GM23248 (cell line): ENCODE results near the gene SPNS3. TPM values are rescaled to one million over a fixed set of nuclear protein-coding genes. Genes with fewer than 3 reads are reported as not detected.

Experiments used
- DNase-seq: peaks from one replicate; pipeline ENCODE4 v3.0.0-alpha.2; 2015
- H2AFZ ChIP-seq: fragments of 200-600 bp; sonication (generic); 2 replicates; pipeline ENCODE4 v1.6.1; 2016; ENCODE audit warnings: antibody characterized with exemption
- H3F3A ChIP-seq: fragments of 200-600 bp; sonication (generic); 2 replicates; pipeline ENCODE4 v1.6.1; 2016; ENCODE audit warnings: mild to moderate bottlenecking, antibody characterized with exemption, mixed run types; ENCODE audit not compliant: insufficient read depth
- H3K27ac ChIP-seq: fragments of 200-600 bp; sonication (generic); 2 replicates; pipeline ENCODE4 v1.5.1; 2016; ENCODE audit warnings: mild to moderate bottlenecking
- H3K27me3 ChIP-seq: fragments of 200-600 bp; sonication (generic); replicated peaks from 2 replicates; pipeline ENCODE4 v1.6.1; 2016; ENCODE audit warnings: mild to moderate bottlenecking; ENCODE audit not compliant: insufficient read depth
- H3K36me3 ChIP-seq: fragments of 200-600 bp; sonication (generic); 2 replicates; pipeline ENCODE4 v1.6.1; 2016; ENCODE audit warnings: low read depth, mild to moderate bottlenecking
- H3K4me1 ChIP-seq: fragments of 200-600 bp; sonication (generic); 2 replicates; pipeline ENCODE4 v1.6.1; 2016; ENCODE audit warnings: mild to moderate bottlenecking; ENCODE audit not compliant: insufficient read depth
- H3K4me2 ChIP-seq: fragments of 200-600 bp; sonication (generic); one replicate; pipeline ENCODE4 v1.6.1; 2016; ENCODE audit warnings: mild to moderate bottlenecking; ENCODE audit not compliant: unreplicated experiment
- H3K4me3 ChIP-seq: fragments of 200-600 bp; sonication (generic); 2 replicates; pipeline ENCODE4 v1.5.1; 2016; ENCODE audit warnings: mild to moderate bottlenecking
- H3K79me2 ChIP-seq: fragments of 200-600 bp; sonication (generic); 2 replicates; pipeline ENCODE4 v1.6.1; 2016; ENCODE audit warnings: mild to moderate bottlenecking; ENCODE audit not compliant: insufficient read depth
- H3K9ac ChIP-seq: fragments of 200-600 bp; sonication (generic); 2 replicates; pipeline ENCODE4 v1.6.1; 2016; ENCODE audit warnings: mild to moderate bottlenecking
- H3K9me2 ChIP-seq: fragments of 200-600 bp; sonication (generic); 2 replicates; pipeline ENCODE4 v1.6.1; 2016; ENCODE audit warnings: mixed run types, mild to moderate bottlenecking, moderate library complexity; ENCODE audit not compliant: insufficient read depth
- H3K9me3 ChIP-seq: fragments of 200-600 bp; sonication (generic); one replicate; pipeline ENCODE4 v1.6.1; 2017; ENCODE audit warnings: low read depth
- H4K20me1 ChIP-seq: fragments of 200-600 bp; sonication (generic); 2 replicates; pipeline ENCODE4 v1.6.0; 2016; ENCODE audit not compliant: insufficient read depth
- EZH2 ChIP-seq: fragments of 200-600 bp; sonication (generic); IDR thresholded peaks from 2 replicates; pipeline ENCODE4 v1.6.1; 2018; ENCODE audit warnings: antibody characterized with exemption, mild to moderate bottlenecking; ENCODE audit not compliant: insufficient read depth, poor library complexity, severe bottlenecking
- EZH2phosphoT487 ChIP-seq: fragments of 200-600 bp; sonication (generic); IDR thresholded peaks from 2 replicates; pipeline ENCODE4 v1.6.1; 2018; ENCODE audit warnings: antibody characterized with exemption, moderate library complexity, mild to moderate bottlenecking, low read depth; ENCODE audit not compliant: insufficient read depth
- WGBS, 2 experiments: methylation state at CpG; one replicate each; pipeline ENCODE4 v1.1.6; 2015 to 2017; ENCODE audit warnings: low lambda C conversion rate in 2 of 2, low coverage in 1 of 2; ENCODE audit errors: missing lambda C conversion rate in 2 of 2; 5-methylcytosine and 5-hydroxymethylcytosine counted together
- in situ Hi-C: fragments of 300-500 bp; cut with MboI; formaldehyde crosslinking; loops from 2 replicates; pipeline ENCODE4 v1.15.0; 2020
- polyA plus RNA-seq: library from polyadenylated mRNA; unstranded; fragments of >200 nt; fragmentation: Nextera tagmentation; extraction: Ambion mirVana; gene quantifications from 2 replicates; pipeline ENCODE4 v1.2.1, GENCODE V29; 2016
- total RNA-seq: library from RNA; depleted of rRNA; stranded (reverse); fragments of >200 nt; shearing (Covaris generic); gene quantifications from 2 replicates; pipeline ENCODE4 v1.2.3, GENCODE V29; 2014

The SPNS3 gene
- total and polyA plus RNA-seq, 2 experiments from 2014 or later, result not detected

GRCh38 chr17:4485676-4486646 lies 52.2 kb downstream of the SPNS3 start:
- DNase-seq, result no peak
- Histone ChIP-seq H3K4me1 (no peaks in the 10 kb centered on the region), H3K79me2 (no peaks in the 10 kb centered on the region), H3K36me3 (no peaks in the 10 kb centered on the region), H3K27ac (no peak overlapping the region), H4K20me1 (no peaks in the 10 kb centered on the region), H3K9me3 (no peaks in the 10 kb centered on the region), H3K9ac (no peak overlapping the region), H3F3A (no peaks in the 10 kb centered on the region), H3K9me2 (no peaks in the 10 kb centered on the region), H2AFZ (no peak overlapping the region), H3K4me3 (no peak overlapping the region), H3K4me2 (no peak overlapping the region), H3K27me3 (peaks cover 6% of the 10 kb centered on the region)
- WGBS, 2 experiments, result 76 to 80% methylated on average over 29 to 31 of the region's 31 CpGs
- TF ChIP-seq EZH2phosphoT487, result no peak
- no peak for TF ChIP-seq EZH2
- in situ Hi-C loops, result no loop called here

- H3K4me2 ChIP-seq, result no peak overlapping the region
- no peak overlapping the region for H3K9ac ChIP-seq
- no peak for TF ChIP-seq EZH2phosphoT487
- no peak for TF ChIP-seq EZH2
- H3K79me2 ChIP-seq, result no peaks in the 10 kb centered on the region
- peaks cover 11% of the 10 kb centered on the region for H3K27me3 ChIP-seq
- H3K9me3 ChIP-seq, result no peaks in the 10 kb centered on the region
- no peak overlapping the region for H3K27ac ChIP-seq
- H3K4me1 ChIP-seq, result no peaks in the 10 kb centered on the region
- H3K4me3 ChIP-seq, result no peak overlapping the region
- no peaks in the 10 kb centered on the region for H3F3A ChIP-seq
- in situ Hi-C loops, result no loop called here
- no peaks in the 10 kb centered on the region for H4K20me1 ChIP-seq
- H3K36me3 ChIP-seq, result no peaks in the 10 kb centered on the region
- H2AFZ ChIP-seq, result no peak overlapping the region
- 70 to 71% methylated on average over 8 of the region's 8 CpGs for WGBS, 2 experiments
- no peaks in the 10 kb centered on the region for H3K9me2 ChIP-seq
- no peak for DNase-seq
Measured at GRCh38 chr17:4487296-4487695, 53.6 kb downstream of the SPNS3 start.

- H3K27me3 ChIP-seq, result peaks cover 14% of the 10 kb centered on the region
- WGBS, 2 experiments, result 58% methylated on average over 24 of the region's 24 CpGs
- in situ Hi-C loops, result no loop called here
- TF ChIP-seq EZH2phosphoT487 (no peak), EZH2 (no peak)
- DNase-seq, result no peak
- H3K79me2 ChIP-seq, result no peaks in the 10 kb centered on the region
- H3F3A ChIP-seq, result no peaks in the 10 kb centered on the region
- no peak overlapping the region for H3K4me2 ChIP-seq
- H4K20me1 ChIP-seq, result no peaks in the 10 kb centered on the region
- H3K9me2 ChIP-seq, result no peaks in the 10 kb centered on the region
- H3K27ac ChIP-seq, result no peak overlapping the region
- H3K4me3 ChIP-seq, result no peak overlapping the region
- no peaks in the 10 kb centered on the region for H3K4me1 ChIP-seq
- no peak overlapping the region for H2AFZ ChIP-seq
- no peaks in the 10 kb centered on the region for H3K36me3 ChIP-seq
- H3K9me3 ChIP-seq, result no peaks in the 10 kb centered on the region
- H3K9ac ChIP-seq, result no peak overlapping the region
Measured at GRCh38 chr17:4487820-4488716, 54.3 kb downstream of the SPNS3 start.

- Histone ChIP-seq H3K9ac (no peak overlapping the region), H2AFZ (no peak overlapping the region), H3K79me2 (no peaks in the 10 kb centered on the region), H3K4me3 (no peak overlapping the region), H3K9me3 (no peaks in the 10 kb centered on the region), H4K20me1 (no peaks in the 10 kb centered on the region), H3K4me2 (no peak overlapping the region), H3K9me2 (no peaks in the 10 kb centered on the region), H3K4me1 (no peaks in the 10 kb centered on the region), H3K36me3 (no peaks in the 10 kb centered on the region), H3K27ac (no peak overlapping the region), H3K27me3 (peaks cover 14% of the 10 kb centered on the region), H3F3A (no peaks in the 10 kb centered on the region)
- in situ Hi-C loops, result no loop called here
- TF ChIP-seq EZH2phosphoT487 (no peak), EZH2 (no peak)
- WGBS, 2 experiments, result 75 to 76% methylated on average over 15 of the region's 15 CpGs
- DNase-seq, result peak; percentile 37
Measured at GRCh38 chr17:4488989-4489595, 55.4 kb downstream of the SPNS3 start.
